ENCODE measurements around the gene ZNF768.

- TF ChIP-seq CTCF (IDR thresholded peaks at IDR 0.05), result no peak
- no peak for TF ChIP-seq EZH2 (IDR thresholded peaks at IDR 0.05)
- no peak for TF ChIP-seq EZH2phosphoT487 (IDR thresholded peaks at IDR 0.05)
These were observed 36.2 kb downstream of the ZNF768 start for GRCh38 chr16:30490210-30490609.

All from neural progenitor cell (in vitro differentiated cells).